ENCODE results near the gene RSPH1. TPM values are rescaled to one million over a fixed set of nuclear protein-coding genes. Genes with fewer than 3 reads are reported as not detected.

RSPH1 gene
- total RNA-seq, 1 experiment from 2014 or later: 0.31 TPM

DNA sequence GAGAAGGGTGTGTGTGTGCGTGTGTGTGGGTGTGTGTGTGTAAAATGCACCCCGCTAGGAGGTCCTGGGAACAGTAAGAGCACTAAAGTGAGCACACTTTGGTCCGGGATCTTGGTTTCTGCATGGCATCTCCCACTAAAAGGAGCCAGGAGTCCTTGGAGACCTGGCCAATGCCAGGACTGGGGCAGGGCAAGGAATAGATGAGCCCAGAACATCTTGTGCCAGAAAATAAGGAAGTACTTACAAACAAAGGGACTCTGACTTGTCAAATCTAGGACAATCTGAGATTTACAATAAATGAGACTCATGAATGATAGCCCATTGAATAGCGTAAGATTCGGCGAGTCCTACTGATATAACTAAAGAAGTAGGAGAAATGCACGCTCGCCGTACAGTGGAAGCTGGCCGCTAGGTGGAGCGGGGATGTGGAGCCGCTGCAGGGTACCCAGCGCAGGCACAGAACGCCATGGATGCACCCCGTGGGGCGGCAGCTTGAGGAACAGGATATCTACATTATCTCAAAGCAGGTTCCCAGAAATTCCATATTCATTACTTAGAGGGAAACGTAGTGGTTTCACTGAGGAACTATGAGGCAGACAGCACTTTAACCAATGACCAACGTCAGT is 24.7 kb upstream of the RSPH1 start:
- Histone ChIP-seq H2BK20ac (ENCODE audit: low read depth, low read length, poor library complexity, severe bottlenecking) (no peak overlapping the region), H2AK5ac (ENCODE audit: insufficient read length, low read length) (no peak overlapping the region), H4K91ac (ENCODE audit: insufficient read length, low read depth, low read length) (no peak overlapping the region), H3K79me1 (ENCODE audit: insufficient read depth, low read depth, low read length, poor library complexity, severe bottlenecking) (no peaks in the 10 kb centered on the region), H4K20me1 (ENCODE audit: control insufficient read depth, insufficient read depth, insufficient read length) (no peaks in the 10 kb centered on the region), H3K9ac (ENCODE audit: extremely low read depth, insufficient read length, low read length) (no peak overlapping the region), H3K18ac (ENCODE audit: insufficient read length, low read depth, low read length) (no peak overlapping the region), H3K79me2 (ENCODE audit: insufficient read depth, low read length) (no peaks in the 10 kb centered on the region), H2BK5ac (ENCODE audit: insufficient read length, low read length) (no peak overlapping the region), H3K23me2 (ENCODE audit: insufficient read length, low read depth, low read length, poor library complexity, severe bottlenecking) (no peaks in the 10 kb centered on the region), H2BK15ac (ENCODE audit: low read depth, low read length) (no peak overlapping the region), H3K4me2 (ENCODE audit: insufficient read depth, insufficient read length, low read length) (no peak overlapping the region), H3K27ac (ENCODE audit: insufficient read length, low read depth, low read length) (no peak overlapping the region), H3K14ac (ENCODE audit: insufficient read depth, low read length) (no peak overlapping the region), H2AFZ (ENCODE audit: low read length) (no peak overlapping the region), H3T11ph (ENCODE audit: low read length) (no peak overlapping the region), H3K9me3 (ENCODE audit: control insufficient read depth, low read depth, low read length) (no peaks in the 10 kb centered on the region), H3K23ac (ENCODE audit: insufficient read length, low read depth, low read length) (no peak overlapping the region), H2BK120ac (ENCODE audit: low read depth, low read length, poor library complexity, severe bottlenecking) (no peak overlapping the region), H3K56ac (ENCODE audit: insufficient read length, low read depth, low read length) (no peak overlapping the region), H4K8ac (replicated peaks; ENCODE audit: insufficient read length, low read depth, low read length) (no peak overlapping the region), H3K4me1 (ENCODE audit: insufficient read depth, low read length) (peaks cover 11% of the 10 kb centered on the region; the same call in 1 of the 2 replicates), H3K27me3 (ENCODE audit: insufficient read depth, low read length) (no peaks in the 10 kb centered on the region), H3K4ac (ENCODE audit: low read depth, low read length) (no peak overlapping the region), H2BK12ac (ENCODE audit: insufficient read length, low read depth, low read length) (no peak overlapping the region), H4K5ac (ENCODE audit: insufficient read length, low read depth, low read length) (no peak overlapping the region)
- H3K9me3 Mint-ChIP-seq: no peaks in the 10 kb centered on the region
- H3K4me1 Mint-ChIP-seq: peaks cover 53 to 62% of the 10 kb centered on the region in 2 experiments
- 100% methylated on average over 1 of the region's 18 CpGs for WGBS (ENCODE audit: extremely low coverage, insufficient read length, low lambda C conversion rate)
- peaks cover 10 to 68% (median 42%) of the 10 kb centered on the region in 3 experiments; a peak in 6 of 7 replicates for H3K36me3 Mint-ChIP-seq (ENCODE audit: insufficient read depth in 1 of 3, low read depth in 3 of 3)
- peak; percentile 63 for DNase-seq
- TF ChIP-seq, protein P1, sequence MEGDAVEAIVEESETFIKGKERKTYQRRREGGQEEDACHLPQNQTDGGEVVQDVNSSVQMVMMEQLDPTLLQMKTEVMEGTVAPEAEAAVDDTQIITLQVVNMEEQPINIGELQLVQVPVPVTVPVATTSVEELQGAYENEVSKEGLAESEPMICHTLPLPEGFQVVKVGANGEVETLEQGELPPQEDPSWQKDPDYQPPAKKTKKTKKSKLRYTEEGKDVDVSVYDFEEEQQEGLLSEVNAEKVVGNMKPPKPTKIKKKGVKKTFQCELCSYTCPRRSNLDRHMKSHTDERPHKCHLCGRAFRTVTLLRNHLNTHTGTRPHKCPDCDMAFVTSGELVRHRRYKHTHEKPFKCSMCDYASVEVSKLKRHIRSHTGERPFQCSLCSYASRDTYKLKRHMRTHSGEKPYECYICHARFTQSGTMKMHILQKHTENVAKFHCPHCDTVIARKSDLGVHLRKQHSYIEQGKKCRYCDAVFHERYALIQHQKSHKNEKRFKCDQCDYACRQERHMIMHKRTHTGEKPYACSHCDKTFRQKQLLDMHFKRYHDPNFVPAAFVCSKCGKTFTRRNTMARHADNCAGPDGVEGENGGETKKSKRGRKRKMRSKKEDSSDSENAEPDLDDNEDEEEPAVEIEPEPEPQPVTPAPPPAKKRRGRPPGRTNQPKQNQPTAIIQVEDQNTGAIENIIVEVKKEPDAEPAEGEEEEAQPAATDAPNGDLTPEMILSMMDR (conservative IDR thresholded peaks at IDR 0.05): peak; percentile 70
- no peaks in the 10 kb centered on the region for H3K27me3 Mint-ChIP-seq (ENCODE audit: low read depth)
- H3K4me3 Mint-ChIP-seq: no peak overlapping the region
- no peak overlapping the region for H3K27ac Mint-ChIP-seq

All from H9 (cell line).